HCT116 (cell line): Measurements from ENCODE around the gene USP10. TPM values are rescaled to one million over a fixed set of nuclear protein-coding genes. Genes with fewer than 3 reads are reported as not detected.

Source experiments
- ATAC-seq: fragments of 200-7000 bp; cut with Tn5 transposase; 2 replicates; pipeline ENCODE4 v1.9.1; 2020; ENCODE audit warnings: mild to moderate bottlenecking, moderate library complexity
- BruUV-seq: library from RNA; stranded (reverse); fragments of 400-500 nt; replicated peaks from 2 replicates; lab custom pipeline; 2021; lab: Mats Ljungman, UMichigan
- CTCF ChIA-PET: fragments of 300-600 bp; sonication (Branson Sonifier 250); formaldehyde crosslinking; loops from one replicate; lab custom pipeline; 2021; ENCODE audit warnings: antibody characterized with exemption; lab: Charles Lee
- POLR2A ChIA-PET: fragments of 300-600, 350-600 bp; sonication (Branson Sonifier 250); formaldehyde crosslinking; loops from one replicate; lab custom pipeline; 2021; ENCODE audit warnings: antibody characterized with exemption; lab: Charles Lee
- RAD21 ChIA-PET, 2 experiments: fragments of 300-600 bp; sonication (Branson Sonifier 250); formaldehyde crosslinking; loops; one replicate each; lab custom pipeline; 2023; ENCODE audit warnings: low total read pairs in 2 of 2; ENCODE audit not compliant: uncharacterized antibody in 2 of 2, unreplicated experiment in 2 of 2, low non-redundant PET in 1 of 2; lab: Charles Lee
- DNase-seq: peaks from one replicate; pipeline ENCODE4 v3.0.0-alpha.2; 2010; ENCODE audit warnings: low read depth, low spot score
- H2AFZ ChIP-seq: fragments of 200-600 bp; shearing (Covaris generic), sonication (generic); 2 replicates; pipeline ENCODE4 v1.6.1; 2017; ENCODE audit warnings: low read depth, mixed run types, mixed read lengths, antibody characterized with exemption, low read length; ENCODE audit not compliant: poor library complexity, severe bottlenecking
- H3K27ac ChIP-seq: 2 replicates; pipeline ENCODE4 v1.5.1; 2012; ENCODE audit warnings: low read depth, low read length
- H3K27me3 ChIP-seq: fragments of 200-600 bp; sonication (generic); 2 replicates; pipeline ENCODE4 v1.6.1; 2016; ENCODE audit warnings: mixed run types, low read length, mixed read lengths; ENCODE audit not compliant: insufficient read depth
- H3K36me3 ChIP-seq, 2 experiments: fragments of 200-500 bp in 1 of 2; fragments of 200-600 bp in 1 of 2; sonication (Bioruptor generic) in 1 of 2; sonication (generic) in 1 of 2; 2 replicates each; pipeline versions ENCODE4 v1.5.1 to v1.6.1; 2014 to 2016; ENCODE audit warnings: low read length in 2 of 2, inconsistent platforms in 1 of 2, mixed read lengths in 1 of 2, mixed run types in 1 of 2; ENCODE audit not compliant: insufficient read depth in 2 of 2, control insufficient read depth in 1 of 2
- H3K4me1 ChIP-seq, 2 experiments: fragments of 200-600 bp in 1 of 2; sonication (generic) in 1 of 2; 2 replicates each; pipeline versions ENCODE4 v1.5.1 to v1.6.1; 2012 to 2017; ENCODE audit warnings: low read length in 2 of 2, inconsistent platforms in 1 of 2, mild to moderate bottlenecking in 1 of 2, mixed read lengths in 1 of 2, mixed run types in 1 of 2, moderate library complexity in 1 of 2; ENCODE audit not compliant: insufficient read depth in 2 of 2, control insufficient read depth in 1 of 2
- H3K4me2 ChIP-seq: fragments of 200-600 bp; sonication (generic); 2 replicates; pipeline ENCODE4 v1.6.1; 2017; ENCODE audit warnings: mixed run types, low read length, mixed read lengths
- H3K4me3 ChIP-seq, 2 experiments: fragments of 200-600 bp in 1 of 2; sonication (generic) in 1 of 2; replicated peaks in 1 of 2; 2 replicates each; pipeline ENCODE4 v1.5.1; 2011 to 2016; ENCODE audit warnings: low read length in 2 of 2, control low read depth in 1 of 2, low read depth in 1 of 2, mild to moderate bottlenecking in 1 of 2, mixed read lengths in 1 of 2, mixed run types in 1 of 2
- H3K79me2 ChIP-seq: fragments of 200-600 bp; sonication (generic); 2 replicates; pipeline ENCODE4 v1.6.1; 2017; ENCODE audit warnings: mild to moderate bottlenecking, mixed run types, low read length, moderate library complexity, mixed read lengths; ENCODE audit not compliant: insufficient read depth
- H3K9ac ChIP-seq: fragments of 200-600 bp; sonication (generic); 2 replicates; pipeline ENCODE4 v1.6.1; 2016; ENCODE audit warnings: low read length, mixed read lengths
- H3K9me2 ChIP-seq: fragments of 200-600 bp; sonication (generic), shearing (Covaris generic); 2 replicates; pipeline ENCODE4 v1.6.1; 2017; ENCODE audit warnings: mixed run types, mild to moderate bottlenecking, moderate library complexity; ENCODE audit not compliant: insufficient read depth
- H3K9me3 ChIP-seq, 2 experiments: fragments of 200-500 bp in 1 of 2; fragments of 200-600 bp in 1 of 2; sonication (Bioruptor generic) in 1 of 2; sonication (generic) in 1 of 2; 2 replicates each; pipeline ENCODE4 v1.6.1; 2014 to 2017; ENCODE audit warnings: low read length in 2 of 2, mixed read lengths in 2 of 2, inconsistent platforms in 1 of 2, low read depth in 1 of 2, mild to moderate bottlenecking in 1 of 2, mixed run types in 1 of 2, moderate library complexity in 1 of 2; ENCODE audit not compliant: control insufficient read depth in 1 of 2, insufficient read depth in 1 of 2
- H4K20me1 ChIP-seq: fragments of 200-600 bp; sonication (generic), shearing (Covaris generic); 2 replicates; pipeline ENCODE4 v1.6.1; 2017; ENCODE audit warnings: mixed run types, mild to moderate bottlenecking, moderate library complexity; ENCODE audit not compliant: insufficient read depth
- CEBPB ChIP-seq: IDR thresholded peaks from 2 replicates; pipeline ENCODE4 v1.6.1; 2012; ENCODE audit warnings: low read depth
- EZH2phosphoT487 ChIP-seq: fragments of 200-600 bp; IDR thresholded peaks from 2 replicates; pipeline ENCODE4 v1.6.1; 2018; ENCODE audit warnings: antibody characterized with exemption, borderline replicate concordance
- POLR2A ChIP-seq: IDR thresholded peaks from 2 replicates; pipeline ENCODE4 v1.7.0; 2011; ENCODE audit warnings: borderline replicate concordance; ENCODE audit not compliant: insufficient read depth, insufficient read length; ENCODE audit errors: extremely low read depth
- RAD21 ChIP-seq: IDR thresholded peaks from 2 replicates; pipeline ENCODE4 v1.6.1; 2012; ENCODE audit warnings: low read depth, mild to moderate bottlenecking
- SP1 ChIP-seq: IDR thresholded peaks from 2 replicates; pipeline ENCODE4 v1.6.1; 2012; ENCODE audit warnings: low read depth
- YY1 ChIP-seq: IDR thresholded peaks from 2 replicates; pipeline ENCODE4 v1.6.1; 2011; ENCODE audit warnings: low read length, low read depth, moderate library complexity, mild to moderate bottlenecking; ENCODE audit not compliant: insufficient replicate concordance; ENCODE audit errors: extremely low read depth
- ZFX ChIP-seq: fragments of 450-650 bp; IDR thresholded peaks from 2 replicates; pipeline ENCODE4 v1.6.1; 2017
- ZNF274 ChIP-seq: fragments of 200-500 bp; sonication (Bioruptor generic); IDR thresholded peaks from 2 replicates; pipeline ENCODE4 v1.6.1; 2014; ENCODE audit warnings: mild to moderate bottlenecking, low read depth, low read length, inconsistent platforms
- intact Hi-C: fragments of 100-400 bp; cut with micrococcal nuclease; formaldehyde crosslinking; loops from 2 replicates; pipeline ENCODE4 v1.10.0; 2022
- total RNA-seq: library from RNA; stranded (reverse); gene quantifications from one replicate; pipeline ENCODE4 v1.2.1, GENCODE V29; 2021; ENCODE audit not compliant: unreplicated experiment
- TF ChIP-seq, protein P1 (sequence below): IDR thresholded peaks from 2 replicates; pipeline ENCODE4 v1.6.1; 2012; ENCODE audit warnings: low read depth

USP10 gene
- total RNA-seq, 1 experiment from 2014 or later: 175 TPM

DNA sequence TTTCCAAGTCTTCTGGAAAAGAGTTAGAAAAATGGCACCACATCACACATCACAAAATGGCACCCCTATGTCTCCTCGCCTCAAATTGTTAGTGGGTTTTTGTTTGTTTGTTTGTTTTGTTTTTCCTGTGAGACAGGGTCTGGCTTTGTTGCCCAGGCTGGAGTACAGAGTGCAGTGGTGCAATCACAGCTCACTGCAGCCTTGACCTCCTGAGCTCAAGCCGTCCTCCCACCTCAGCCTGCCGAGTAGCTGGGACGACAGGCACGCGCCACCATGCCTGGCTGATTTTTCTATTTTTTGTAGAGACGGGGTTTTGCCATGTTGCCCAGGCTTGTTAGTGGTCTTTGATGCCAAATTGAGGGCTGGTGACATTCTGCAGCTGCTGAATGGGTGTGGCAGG, 116.2 kb downstream of the USP10 start:
- ATAC-seq (no peak), DNase-seq (no peak)
- Histone ChIP-seq H3K9me2 (no peaks in the 10 kb centered on the region), H3K9me3 (peaks cover 0 to 6% of the 10 kb centered on the region in 2 experiments; a peak in 1 of 4 replicates), H3K79me2 (no peaks in the 10 kb centered on the region), H3K4me2 (no peak overlapping the region), H3K9ac (no peak overlapping the region), H2AFZ (no peak overlapping the region), H3K27me3 (0 out of 2 replicates have a peak, but pooled peaks cover 5% of the 10 kb centered on the region), H3K4me1 (peaks cover 7 to 15% of the 10 kb centered on the region in 2 experiments), H4K20me1 (no peaks in the 10 kb centered on the region), H3K36me3 (no peaks in the 10 kb centered on the region), H3K27ac (no peak overlapping the region), H3K4me3 (no peak overlapping the region)
- ChIA-PET CTCF (no interaction called here), POLR2A (no interaction called here), RAD21 (no interaction called here)
- intact Hi-C loops: no loop called here
- TF ChIP-seq EZH2phosphoT487 (no peak), SP1 (no peak)
- BruUV-seq: no TSS peak

DNA sequence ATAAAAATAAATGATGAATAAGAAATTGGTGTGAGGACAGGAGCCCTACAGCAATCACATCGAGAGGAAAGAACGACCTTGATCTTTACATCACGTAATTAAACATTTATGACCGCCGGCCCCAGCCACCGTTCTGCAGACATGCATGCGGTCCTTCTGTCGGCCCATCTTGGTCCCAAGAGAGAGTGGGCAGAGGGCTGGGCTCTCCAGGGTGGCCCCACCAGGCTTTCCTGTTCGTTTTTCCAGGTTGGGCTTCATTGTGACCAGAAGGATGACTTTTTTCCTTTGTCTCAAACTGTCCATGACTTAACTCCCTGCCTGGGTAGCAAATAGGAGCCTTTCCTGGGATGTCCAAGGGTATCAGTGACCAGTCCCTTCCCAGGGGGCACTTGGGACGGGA, 116.7 kb downstream of the USP10 start:
- BruUV-seq: no TSS peak
- no peak overlapping the region for H3K4me2 ChIP-seq
- peaks cover 0 to 6% of the 10 kb centered on the region in 2 experiments; a peak in 1 of 4 replicates for H3K9me3 ChIP-seq
- no peak for ATAC-seq
- H2AFZ ChIP-seq: no peak overlapping the region
- H3K9ac ChIP-seq: no peak overlapping the region
- no peak overlapping the region for H3K27ac ChIP-seq
- no peak for DNase-seq
- CTCF ChIA-PET: no interaction called here
- POLR2A ChIA-PET: no interaction called here
- no peaks in the 10 kb centered on the region for H3K36me3 ChIP-seq
- 0 out of 2 replicates have a peak, but pooled peaks cover 3% of the 10 kb centered on the region for H3K27me3 ChIP-seq
- intact Hi-C loops: no loop called here
- H3K79me2 ChIP-seq: no peaks in the 10 kb centered on the region
- no peaks in the 10 kb centered on the region for H4K20me1 ChIP-seq
- peaks cover 7 to 15% of the 10 kb centered on the region in 2 experiments for H3K4me1 ChIP-seq
- H3K4me3 ChIP-seq: no peak overlapping the region
- TF ChIP-seq CEBPB: no peak
- no peak for TF ChIP-seq POLR2A
- TF ChIP-seq, protein P1, sequence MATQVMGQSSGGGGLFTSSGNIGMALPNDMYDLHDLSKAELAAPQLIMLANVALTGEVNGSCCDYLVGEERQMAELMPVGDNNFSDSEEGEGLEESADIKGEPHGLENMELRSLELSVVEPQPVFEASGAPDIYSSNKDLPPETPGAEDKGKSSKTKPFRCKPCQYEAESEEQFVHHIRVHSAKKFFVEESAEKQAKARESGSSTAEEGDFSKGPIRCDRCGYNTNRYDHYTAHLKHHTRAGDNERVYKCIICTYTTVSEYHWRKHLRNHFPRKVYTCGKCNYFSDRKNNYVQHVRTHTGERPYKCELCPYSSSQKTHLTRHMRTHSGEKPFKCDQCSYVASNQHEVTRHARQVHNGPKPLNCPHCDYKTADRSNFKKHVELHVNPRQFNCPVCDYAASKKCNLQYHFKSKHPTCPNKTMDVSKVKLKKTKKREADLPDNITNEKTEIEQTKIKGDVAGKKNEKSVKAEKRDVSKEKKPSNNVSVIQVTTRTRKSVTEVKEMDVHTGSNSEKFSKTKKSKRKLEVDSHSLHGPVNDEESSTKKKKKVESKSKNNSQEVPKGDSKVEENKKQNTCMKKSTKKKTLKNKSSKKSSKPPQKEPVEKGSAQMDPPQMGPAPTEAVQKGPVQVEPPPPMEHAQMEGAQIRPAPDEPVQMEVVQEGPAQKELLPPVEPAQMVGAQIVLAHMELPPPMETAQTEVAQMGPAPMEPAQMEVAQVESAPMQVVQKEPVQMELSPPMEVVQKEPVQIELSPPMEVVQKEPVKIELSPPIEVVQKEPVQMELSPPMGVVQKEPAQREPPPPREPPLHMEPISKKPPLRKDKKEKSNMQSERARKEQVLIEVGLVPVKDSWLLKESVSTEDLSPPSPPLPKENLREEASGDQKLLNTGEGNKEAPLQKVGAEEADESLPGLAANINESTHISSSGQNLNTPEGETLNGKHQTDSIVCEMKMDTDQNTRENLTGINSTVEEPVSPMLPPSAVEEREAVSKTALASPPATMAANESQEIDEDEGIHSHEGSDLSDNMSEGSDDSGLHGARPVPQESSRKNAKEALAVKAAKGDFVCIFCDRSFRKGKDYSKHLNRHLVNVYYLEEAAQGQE: no peak
- TF ChIP-seq ZNF274: no peak
- no peak for TF ChIP-seq RAD21
- TF ChIP-seq ZFX: no peak
- TF ChIP-seq YY1: no peak
- no peaks in the 10 kb centered on the region for H3K9me2 ChIP-seq
- RAD21 ChIA-PET: no interaction called here
